Vagina (tissue), 2 donors: Measurements from ENCODE around the gene ZNF681.

Experiments
- POLR2A ChIP-seq, 2 donors: fragments of 450-650 bp; IDR thresholded peaks; one replicate each; pipeline ENCODE4 v1.6.1; 2017; ENCODE audit warnings: antibody characterized with exemption in 2 of 2, mild to moderate bottlenecking in 2 of 2, moderate library complexity in 2 of 2
- POLR2AphosphoS5 ChIP-seq, 2 donors: sonication (generic); formaldehyde crosslinking; IDR thresholded peaks; one replicate each; pipeline ENCODE4 v1.9.0; 2017; ENCODE audit warnings: antibody characterized with exemption in 2 of 2, mild to moderate bottlenecking in 2 of 2, low read depth in 1 of 2; ENCODE audit not compliant: insufficient read depth in 1 of 2
- TF ChIP-seq, protein P1 (sequence below), 3 experiments: fragments of 450-650 bp in 2 of 3; fragments of 200-600 bp in 1 of 3; sonication (generic) in 1 of 3; IDR thresholded peaks; one replicate each; pipeline ENCODE4 v1.5.1; 2017 to 2019; ENCODE audit warnings: antibody characterized with exemption in 3 of 3, mild to moderate bottlenecking in 2 of 3, moderate library complexity in 2 of 3

- TF ChIP-seq, protein P1, sequence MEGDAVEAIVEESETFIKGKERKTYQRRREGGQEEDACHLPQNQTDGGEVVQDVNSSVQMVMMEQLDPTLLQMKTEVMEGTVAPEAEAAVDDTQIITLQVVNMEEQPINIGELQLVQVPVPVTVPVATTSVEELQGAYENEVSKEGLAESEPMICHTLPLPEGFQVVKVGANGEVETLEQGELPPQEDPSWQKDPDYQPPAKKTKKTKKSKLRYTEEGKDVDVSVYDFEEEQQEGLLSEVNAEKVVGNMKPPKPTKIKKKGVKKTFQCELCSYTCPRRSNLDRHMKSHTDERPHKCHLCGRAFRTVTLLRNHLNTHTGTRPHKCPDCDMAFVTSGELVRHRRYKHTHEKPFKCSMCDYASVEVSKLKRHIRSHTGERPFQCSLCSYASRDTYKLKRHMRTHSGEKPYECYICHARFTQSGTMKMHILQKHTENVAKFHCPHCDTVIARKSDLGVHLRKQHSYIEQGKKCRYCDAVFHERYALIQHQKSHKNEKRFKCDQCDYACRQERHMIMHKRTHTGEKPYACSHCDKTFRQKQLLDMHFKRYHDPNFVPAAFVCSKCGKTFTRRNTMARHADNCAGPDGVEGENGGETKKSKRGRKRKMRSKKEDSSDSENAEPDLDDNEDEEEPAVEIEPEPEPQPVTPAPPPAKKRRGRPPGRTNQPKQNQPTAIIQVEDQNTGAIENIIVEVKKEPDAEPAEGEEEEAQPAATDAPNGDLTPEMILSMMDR (IDR thresholded peaks at IDR 0.05), result no peak
- TF ChIP-seq POLR2A (IDR thresholded peaks at IDR 0.05), result no peak
- TF ChIP-seq POLR2AphosphoS5 (IDR thresholded peaks at IDR 0.05; ENCODE audit: insufficient read depth in 1 of 2, low read depth in 1 of 2), result no peak
These were observed 11.2 kb upstream of the ZNF681 start for GRCh38 chr19:23769691-23770468.
